ENCODE measurements around the gene TSPAN9.
A peak's percentile ranks its signal among the peaks of the same experiment; 100 is the strongest.

Gene TSPAN9

DNA sequence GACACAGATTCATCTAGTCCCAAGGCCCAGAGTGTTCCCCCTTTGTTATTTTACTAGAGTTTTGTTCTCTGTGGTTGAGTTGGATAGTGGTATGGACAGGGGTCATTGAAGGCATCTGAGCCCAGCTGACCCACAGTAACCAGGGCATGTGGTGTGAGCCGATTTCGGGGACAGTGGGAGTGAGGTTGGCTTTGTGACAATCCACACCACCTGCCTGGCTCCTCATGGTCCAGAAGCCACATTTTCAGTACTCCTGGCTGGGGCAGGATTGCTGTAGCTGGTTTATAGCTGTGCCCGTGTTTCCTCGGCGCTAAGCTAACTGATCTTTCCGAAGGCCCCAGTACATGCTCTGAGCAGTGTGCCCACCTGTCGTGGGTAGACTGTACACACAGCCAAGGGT is 116.0 kb downstream of the TSPAN9 start:
- DNase-seq: no peak

DNA sequence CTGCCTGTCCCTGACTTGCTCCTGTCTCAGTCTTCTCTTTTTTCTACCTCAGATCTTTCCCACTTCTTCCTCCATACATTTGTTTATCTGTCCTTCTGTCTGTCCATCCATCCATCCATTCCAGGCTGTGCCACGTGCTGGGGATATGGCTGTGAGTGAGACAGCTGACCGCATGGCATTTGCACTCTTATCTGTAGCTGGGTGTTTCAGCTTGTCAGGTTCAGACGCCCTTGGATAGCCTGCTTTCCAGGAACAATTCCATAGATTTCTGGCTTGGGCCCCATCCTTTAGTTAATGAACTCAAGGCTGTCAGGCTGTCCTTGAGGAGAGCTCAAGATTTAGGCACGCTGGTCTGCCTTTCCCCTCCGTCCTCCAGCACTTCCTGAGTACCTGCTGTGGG is 116.6 kb downstream of the TSPAN9 start:
- no peak for DNase-seq

DNA sequence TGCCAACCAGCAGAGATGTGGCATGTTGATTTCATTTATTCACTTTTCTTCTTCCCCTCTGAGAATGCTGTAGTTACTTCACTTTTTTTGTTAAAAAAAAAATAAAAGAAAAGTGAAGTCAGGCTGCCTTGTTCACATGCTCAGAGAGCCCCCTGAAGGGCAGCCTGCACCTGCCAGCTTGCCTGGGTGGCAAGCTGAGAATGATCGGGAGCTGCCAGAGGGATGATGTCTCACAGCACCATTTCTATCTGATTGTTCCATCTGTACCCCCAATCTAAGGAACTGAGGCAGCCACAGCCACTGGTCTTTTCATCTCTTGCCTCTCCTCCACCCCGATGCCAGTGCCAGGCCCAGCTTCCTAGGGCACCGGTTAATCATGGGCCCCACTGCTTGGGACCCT is 118.2 kb downstream of the TSPAN9 start:
- DNase-seq: no peak

DNA sequence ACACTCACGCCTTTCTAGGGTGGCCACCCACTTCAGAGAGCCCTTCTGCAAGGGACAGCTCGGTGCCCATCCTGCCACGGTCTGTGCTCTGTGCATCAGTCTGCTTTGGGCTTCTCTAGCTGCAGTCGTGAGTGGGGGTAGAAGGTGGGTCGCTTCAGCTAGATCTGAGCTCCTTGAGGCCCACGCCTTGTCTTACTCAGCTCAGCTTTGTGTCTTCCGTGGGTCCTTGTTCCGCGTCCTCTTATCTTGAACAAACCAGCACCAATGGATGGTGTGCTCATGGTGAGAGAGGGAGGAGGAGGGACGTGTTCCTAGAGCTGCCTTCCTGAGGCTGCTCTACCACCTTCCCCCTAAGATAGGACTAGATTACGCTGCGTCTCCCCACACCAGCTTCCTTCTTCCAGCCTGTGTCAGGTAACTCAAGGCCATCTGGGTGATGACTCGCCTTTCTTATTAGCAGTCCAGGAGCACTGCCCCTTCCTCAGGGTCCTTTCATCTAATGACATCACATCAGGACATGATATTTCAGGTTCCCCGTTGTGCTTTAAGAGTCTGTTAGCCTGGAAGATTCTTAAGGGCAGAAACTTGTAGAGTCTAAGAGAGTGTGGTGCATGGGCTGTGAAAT is 118.8 kb downstream of the TSPAN9 start:
- no peak for DNase-seq

DNA sequence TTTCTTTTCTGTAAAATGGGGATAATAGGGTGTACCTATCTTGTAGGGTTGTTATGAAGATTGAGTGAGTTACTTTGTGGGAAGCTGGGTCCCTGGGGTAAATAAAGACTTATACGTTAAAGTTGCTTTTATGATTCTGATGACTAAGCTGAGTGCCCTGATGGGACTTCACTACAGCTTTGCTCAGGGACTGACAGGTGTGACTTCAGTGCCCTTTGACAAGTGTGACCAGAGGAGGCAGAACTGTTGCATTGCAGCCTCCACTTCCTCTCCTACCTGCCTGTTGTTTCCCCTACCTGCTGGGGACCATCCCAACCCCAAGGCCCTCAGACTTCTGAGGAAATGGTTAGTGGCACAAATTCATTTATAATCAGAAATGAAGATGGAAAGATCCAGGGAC is 119.3 kb downstream of the TSPAN9 start:
- no peak for DNase-seq

DNA sequence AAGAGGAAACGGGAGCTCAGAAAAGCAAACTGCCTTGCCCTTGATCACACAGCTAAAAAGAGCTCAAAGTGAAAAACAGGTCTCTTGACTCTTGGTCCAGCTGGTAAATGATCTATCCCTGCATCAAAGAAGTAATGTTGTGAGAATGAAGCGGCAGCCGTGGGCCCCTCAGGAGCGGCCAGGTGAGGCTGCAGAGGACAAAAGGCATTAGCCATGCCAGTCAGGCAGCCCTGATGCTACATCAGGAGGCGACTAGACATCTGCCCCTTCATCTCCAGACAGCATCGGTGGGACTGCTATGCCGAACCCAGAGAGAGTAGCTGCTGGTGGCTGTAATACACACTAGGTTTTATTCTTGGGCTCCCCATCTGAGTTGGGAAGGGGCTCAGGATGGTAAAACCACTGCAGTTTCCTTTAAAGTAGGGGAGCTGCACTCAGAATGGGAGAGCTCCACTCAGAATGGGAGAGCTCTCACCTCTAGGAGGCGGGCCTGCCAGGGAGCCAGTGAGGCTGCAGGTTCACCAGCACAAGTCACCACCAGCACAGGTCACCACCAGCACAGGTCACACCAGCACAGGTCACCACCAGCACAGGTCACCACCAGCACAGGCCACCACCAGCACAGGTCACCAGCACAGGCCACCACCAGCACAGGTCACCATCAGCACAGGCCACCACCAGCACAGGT is 120.1 kb downstream of the TSPAN9 start:
- DNase-seq: no peak

DNA sequence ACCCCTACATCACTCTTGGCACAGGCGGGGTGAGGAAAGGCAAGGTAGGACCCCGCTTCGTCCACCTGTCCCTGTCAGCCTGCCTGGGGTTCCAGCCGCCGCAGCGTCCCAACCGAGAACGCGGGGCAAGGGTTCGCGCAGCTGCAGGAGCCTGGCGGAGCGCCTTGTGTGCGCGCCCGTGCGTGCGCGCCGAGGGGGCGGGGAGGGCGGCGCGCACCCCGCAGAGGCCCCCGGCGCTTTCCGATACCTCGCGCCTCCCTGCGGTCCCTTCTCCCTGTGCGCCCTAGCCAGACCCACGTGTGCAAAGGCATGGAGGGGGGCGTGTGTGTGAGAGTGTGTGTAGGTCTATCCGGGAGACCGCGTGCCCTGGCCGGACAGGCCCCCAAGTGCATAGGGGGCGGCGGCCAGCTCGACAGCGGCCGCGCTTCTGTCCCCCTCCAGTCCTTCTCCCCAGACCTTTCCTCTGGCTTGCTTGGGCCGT is 122.4 kb downstream of the TSPAN9 start:
- no peak for DNase-seq

DNA sequence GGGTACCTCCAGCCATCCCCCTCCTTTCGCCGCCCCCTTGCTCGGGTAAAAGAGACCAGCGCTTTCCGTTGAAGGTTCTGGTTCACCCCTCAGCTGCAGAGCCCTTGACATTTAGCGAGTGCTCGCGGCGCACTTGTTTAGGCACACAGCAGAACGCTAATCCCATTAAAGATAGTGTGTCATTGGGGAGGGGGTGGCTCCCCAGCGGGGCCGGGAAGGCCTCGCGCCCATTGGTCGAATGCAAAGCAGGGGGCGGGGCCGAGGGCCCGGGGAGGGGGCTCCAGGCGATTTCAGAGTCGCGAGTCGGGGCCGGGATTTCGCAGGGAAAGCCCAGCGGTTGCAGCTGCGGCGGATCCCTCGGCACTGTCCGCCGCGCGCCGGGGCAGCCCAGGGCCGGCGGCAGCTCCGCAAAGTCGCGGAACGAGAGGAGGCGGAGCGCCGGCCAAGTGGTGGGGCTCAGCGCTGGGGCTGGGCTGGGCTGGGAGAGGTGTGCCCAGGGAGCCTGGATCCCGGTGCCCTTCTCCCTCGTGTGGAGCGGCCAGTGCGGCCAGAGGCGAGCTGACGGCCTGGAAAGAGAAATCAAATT is 122.9 kb downstream of the TSPAN9 start:
- DNase-seq: no peak

DNA sequence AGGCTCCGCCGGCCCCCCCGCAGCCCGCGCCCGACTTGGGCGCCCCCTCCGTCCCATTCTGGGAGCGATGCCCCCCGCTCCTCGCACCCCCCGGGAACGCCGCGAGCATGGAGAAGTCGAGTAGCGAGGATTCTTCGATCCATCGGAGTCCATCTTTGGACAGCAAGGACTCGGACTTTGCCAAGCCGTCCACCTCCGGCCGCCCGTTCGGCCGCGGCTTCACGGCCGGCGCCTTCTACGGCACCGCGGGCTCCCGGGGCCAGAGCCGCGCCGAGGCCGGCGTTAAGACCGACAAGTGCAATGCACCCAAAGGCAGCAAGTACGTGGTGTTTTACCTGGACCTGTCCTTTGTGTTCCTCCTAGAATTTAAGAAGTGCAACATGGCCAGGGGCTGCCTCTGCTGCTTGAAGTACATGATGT is 123.6 kb downstream of the TSPAN9 start:
- DNase-seq: no peak

DNA sequence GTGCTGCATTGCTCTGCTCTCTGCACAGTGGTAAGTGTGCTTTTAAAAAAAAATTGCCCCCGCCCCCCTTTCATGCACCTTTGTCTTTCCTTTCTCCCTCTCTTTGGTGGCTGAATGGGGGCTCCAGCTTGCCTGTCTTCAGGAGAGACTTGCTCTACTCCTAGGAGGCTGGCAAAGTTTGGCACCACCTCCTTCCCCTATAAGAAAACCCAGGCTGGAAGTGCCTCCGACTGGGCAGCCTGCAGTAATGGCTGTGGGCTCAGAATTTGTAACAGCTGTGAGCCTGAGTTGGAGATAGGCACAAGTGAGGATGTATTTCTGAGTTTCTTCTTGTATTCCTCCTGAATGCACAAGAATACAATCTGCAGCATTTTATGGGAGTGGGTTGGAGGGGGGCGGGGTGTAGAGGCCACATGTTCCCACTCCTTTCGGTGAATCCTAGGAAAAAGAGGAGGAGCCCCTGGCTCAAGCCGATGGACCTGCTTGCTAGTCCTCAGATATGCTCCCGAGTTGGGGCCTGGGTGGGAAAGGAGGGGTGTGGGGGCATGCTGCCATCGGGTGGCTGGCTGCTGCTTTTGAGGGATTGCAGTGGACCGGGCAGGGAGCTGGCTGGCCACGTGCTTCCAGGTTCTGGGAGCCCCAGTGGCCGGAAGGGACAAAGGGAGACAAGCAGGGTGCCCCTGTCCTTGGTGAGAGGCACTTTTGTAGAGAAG is 124.3 kb downstream of the TSPAN9 start:
- DNase-seq: no peak

DNA sequence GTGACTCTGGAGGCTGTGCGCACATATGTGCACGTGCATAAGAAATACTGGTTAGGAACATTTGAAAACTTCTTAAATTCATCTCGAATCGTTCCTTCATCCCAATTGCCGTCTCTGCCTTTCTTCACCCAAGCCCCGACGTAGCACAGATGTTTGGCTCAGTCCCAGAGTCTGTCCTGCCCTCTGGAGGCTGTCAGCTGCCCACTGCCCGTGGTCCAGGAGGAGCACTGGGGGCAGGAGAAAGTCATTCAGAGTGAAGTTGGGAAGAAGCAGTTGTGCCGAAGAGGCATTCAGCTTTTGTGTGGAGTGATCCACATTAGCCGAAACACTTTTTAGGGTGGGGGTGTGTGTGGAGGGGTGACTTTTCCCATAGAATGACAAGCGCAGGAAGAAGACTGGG is 124.9 kb downstream of the TSPAN9 start:
- DNase-seq: no peak

DNA sequence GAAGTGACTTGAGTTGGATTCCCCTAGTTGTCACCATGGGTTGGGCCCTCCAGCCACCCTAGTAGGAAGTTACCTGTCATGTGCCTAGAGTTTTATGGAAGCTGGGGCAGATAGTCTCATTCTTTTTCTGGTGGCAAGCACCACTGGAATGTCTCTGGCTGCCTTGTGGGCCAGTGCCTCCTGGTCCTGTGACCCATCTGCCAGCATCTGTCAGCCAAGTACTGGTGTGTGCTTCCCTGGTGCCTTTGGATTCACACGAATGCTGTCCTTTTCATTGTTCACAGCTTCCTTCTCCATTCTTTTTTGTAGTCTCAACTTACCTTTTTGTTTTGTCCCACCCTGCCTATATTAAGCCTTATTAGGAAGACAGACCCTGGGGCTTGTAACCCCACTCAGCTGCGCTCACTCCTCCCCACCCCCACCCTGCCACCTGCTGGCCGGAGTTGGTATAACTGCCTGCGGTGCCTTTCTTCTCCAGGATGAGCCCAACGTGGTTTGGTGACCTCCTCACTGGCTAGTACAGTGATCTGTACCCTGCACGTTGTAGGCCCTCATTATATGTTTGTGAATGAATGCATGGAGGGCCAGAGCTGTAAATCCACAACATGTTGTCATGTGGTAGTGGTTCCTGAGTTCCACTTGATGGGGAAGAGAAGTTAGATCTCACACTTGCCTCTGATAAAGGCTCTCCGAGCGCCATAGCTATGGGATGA is 125.7 kb downstream of the TSPAN9 start:
- peak; percentile 50 for DNase-seq

DNA sequence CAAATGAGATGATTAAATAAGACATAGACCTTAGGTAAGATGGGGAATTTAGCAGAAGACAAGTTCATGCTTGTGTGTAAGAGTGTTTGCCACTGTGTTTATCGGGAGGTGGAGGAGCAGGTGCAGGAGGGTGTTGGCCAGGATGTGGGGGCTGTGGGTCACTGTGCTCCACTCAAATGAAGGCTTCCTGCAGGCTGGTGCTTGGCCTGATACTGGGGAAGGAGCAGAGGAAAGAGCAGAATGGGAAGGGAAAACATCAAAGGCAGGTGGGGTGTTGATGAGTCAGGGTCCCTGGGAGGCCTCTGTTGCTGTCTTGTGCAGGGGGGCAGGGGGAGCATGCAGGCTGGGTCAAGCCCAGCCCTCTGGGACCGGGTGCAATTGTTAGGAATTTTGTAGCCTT is 126.5 kb downstream of the TSPAN9 start:
- DNase-seq: no peak

DNA sequence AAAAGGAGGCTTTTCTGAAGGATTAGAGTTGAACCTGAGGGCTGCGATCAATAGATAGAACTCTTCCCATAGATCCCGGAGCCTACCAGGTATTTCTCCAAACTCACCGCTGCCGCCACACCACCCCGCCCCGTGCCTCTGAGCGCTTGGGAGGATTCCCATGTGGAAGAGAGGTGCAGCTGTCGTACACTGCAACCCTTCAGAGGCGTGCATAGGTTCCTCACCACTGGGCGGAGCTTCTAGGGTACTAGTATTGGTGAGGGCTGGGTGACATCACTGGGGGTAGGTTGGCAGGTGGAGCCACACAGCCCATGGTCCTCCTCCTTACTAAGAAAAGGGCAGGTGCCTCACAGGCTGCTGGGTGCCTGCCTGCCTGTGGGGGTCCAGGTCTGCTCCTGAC is 127.0 kb downstream of the TSPAN9 start:
- no peak for DNase-seq

DNA sequence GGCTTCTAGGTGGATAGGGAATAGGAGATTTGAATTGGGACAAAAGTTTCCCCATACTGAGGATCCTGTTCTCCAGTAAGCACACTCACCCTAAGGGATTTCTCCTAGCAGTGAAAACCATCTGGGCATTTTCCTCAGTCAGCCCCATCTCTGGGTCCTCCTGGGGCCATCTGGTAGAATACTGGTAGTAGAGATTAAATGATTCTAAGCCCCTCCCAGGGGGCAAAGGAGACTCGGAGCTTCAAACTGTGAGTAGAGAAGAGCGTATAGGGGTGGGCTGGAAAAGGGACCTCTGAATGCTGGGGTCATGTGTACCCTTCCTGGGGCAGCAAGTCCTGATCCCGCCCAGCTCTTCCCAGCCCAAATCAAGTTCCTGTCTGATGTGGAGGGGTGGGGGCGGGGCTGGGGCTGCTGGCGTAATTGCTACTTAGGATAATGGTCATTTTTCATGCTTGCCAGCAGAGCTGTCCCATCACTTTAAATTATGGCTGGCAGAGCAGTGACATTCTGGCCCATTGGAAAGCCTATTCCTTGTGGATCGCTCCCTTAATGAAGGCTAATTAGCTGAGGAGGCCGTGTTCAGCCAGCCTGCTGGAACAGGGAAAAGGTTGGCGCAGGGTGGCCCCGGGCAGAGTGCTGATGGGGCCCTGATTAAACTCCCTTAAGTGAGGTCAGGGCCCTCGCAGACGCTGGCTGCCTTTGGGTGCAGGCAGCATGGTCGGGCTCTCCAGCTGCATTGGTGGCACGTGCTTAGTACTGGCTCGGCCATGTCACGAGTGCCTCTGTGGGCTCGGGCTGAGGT is 127.8 kb downstream of the TSPAN9 start:
- no peak for DNase-seq

DNA sequence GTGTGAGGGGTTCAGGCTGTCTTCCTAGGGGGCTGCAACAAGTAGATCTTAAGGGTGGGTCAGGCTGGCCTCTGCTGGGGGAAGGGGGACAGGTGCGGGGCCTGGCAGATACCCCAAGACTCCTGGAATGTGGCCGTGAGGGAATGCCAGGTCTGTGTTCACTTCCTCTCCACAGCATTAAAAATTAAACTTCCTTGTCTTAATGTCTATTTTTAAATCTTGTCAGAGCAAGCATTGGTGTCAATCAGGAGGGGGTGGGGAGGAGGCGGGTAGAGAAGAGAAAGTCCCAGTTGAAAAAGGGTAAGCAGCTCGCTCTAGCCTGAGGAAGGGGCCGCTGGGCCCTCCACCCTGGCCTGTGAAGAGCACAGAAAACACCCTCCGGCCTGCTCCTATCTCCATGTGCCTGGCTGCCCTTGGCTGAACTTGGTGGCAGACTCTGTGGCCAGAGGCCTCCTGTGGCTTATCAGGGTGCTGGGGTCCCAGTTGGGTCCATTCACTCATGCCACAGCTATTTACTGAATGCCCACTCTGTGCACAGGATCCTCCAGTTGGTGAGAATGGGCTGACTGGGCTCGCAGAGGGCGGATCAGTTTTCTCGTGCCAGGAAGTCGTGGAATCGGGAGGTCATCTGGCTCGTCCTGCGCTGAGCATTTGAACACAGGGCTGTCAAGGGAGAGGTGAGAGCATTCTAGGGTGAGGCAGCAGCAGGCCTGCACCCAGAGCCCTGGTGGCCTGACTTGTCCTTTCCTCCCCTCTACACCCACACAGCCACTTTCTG is 128.8 kb downstream of the TSPAN9 start:
- DNase-seq: no peak

DNA sequence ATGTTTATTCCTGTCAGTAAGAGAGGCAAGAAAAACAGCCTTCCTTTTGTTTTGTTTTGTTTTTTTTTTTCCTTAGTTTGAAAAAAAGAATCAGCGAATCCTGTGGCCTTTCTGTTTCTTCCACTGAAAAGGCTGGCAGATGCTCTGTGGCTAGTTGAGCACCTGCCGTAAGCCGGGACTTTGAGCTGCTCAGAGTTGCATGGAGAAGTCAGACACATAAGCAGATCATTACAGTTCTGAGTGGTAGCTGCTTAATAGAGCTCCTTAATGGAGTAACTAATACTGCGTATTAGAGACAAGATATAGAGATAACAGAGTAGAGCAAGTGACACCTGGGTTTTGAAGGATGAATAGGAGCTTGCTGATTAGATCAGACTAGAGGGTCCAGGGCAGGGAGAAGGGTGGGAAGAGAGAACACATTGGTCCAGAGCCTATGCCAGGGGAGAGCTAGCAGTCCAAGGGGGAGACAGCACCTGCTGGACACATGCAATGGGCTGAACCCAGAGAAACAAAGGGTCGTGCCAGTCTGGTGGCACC is 129.4 kb downstream of the TSPAN9 start:
- DNase-seq: no peak

DNA sequence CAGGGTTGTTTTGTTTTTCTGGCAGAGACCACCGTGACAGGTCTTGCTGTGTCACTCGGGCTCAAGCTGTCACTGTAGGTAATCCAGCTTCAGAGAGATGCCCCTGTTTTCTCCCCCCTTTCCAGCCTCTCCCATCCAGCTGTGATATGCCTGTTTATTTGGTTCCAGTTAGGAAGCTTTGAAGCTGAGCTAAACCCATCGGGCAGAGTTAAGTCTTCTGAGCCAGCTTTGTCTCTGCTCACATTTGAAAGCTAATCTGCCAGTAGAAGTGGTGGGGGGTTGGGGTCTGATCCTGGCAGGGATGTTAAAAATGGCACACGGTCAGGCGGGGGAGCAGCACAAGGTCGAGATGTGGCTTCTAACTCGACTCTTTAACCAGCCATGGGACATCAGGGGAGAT is 130.0 kb downstream of the TSPAN9 start:
- no peak for DNase-seq

DNA sequence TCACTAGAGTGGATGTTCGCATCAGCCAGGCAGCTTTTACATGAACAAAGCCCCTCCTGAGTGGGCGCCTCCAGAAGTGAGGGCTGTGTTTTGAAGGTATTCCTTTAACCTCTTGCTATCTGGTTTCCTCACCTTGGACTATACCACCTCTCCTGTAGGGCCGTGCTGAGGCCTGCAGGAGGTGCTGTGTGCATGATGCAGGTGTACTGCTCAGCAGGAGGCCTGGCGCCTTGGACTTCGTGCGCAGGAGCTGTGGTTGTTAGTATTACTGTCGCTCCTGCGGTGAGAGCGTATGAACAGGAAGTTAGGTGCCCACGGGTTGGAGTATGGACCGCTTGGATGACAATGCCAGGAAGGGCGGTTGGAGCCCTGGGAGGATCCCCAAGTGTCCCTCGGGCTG is 130.7 kb downstream of the TSPAN9 start:
- no peak for DNase-seq

DNA sequence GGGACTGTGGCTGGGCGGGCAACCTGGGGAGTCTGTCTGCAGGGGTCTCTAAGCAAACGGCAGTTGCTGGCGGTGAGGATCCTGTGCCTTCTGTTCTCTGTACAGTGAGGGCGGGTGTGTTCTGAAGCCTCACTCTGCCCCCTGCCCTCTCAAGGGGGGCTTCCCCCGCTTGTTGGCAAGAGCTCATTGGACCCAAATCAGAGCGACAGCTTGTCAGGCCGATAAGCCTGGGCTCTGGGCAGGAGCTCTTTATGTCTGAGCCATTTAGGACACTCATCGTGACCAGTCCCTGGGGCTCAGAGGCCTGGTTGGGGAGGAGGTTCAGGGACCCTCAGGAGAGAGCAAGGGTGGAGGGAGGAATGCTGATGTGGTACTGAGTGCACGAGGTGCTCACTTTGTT is 136.0 kb downstream of the TSPAN9 start:
- DNase-seq: no peak

DNA sequence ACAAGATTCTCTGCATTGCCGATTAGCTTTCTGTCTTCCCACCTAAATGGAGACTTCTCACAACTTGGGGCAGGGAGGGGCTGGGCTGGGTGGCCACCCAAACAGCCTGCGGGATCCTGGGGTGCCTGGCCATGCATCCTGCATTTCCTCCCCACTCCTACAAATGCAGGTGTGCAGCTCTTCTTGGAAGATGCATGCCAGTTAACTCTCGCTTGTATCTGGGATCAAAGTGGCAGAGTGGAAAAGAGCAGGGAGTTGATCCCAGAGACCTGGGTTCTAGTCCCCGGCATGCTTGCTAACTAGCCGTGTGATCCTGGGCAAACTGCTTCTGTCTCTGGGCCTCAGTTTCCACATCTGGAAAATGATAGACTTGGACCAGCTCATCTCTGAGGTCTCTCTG is 136.6 kb downstream of the TSPAN9 start:
- no peak for DNase-seq
